ENCODE measurements around the gene BCL2A1. TPM values are rescaled to one million over a fixed set of nuclear protein-coding genes. Genes with fewer than 3 reads are reported as not detected.
A peak's percentile ranks its signal among the peaks of the same experiment; 100 is the strongest.
"Not testable (repeated sequence)": the region's sequence is repeated elsewhere in the genome, so short reads cannot be mapped to it uniquely, and the experiment has no call there.

The BCL2A1 gene
- polyA plus RNA-seq (2011; rRNA removed) = not detected in 2 replicates
- polyA minus RNA-seq (2011; rRNA and poly(A)+ RNA removed) = not detected in 2 replicates

- Histone ChIP-seq H3K36me3 (ENCODE audit: control insufficient read depth, insufficient read depth, low read length) (no peaks in the 10 kb centered on the region), H3K4me3 (ENCODE audit: low read depth, low read length) (no peak within 1 kb of the TSS), H3K27me3 (ENCODE audit: control insufficient read depth, insufficient read depth, low read length) (no peaks in the 10 kb centered on the region)
- ChIA-PET POLR2A (interaction anchor here (0.6 kb wide), 1 partner anchor 43 kb away, joined by 3 read pairs; no protein-coding TSS in a partner anchor), CTCF (no interaction called here)
- DNase-seq (ENCODE audit: low read depth) = peak; percentile 43
- no peak for TF ChIP-seq CTCF (IDR thresholded peaks at IDR 0.05; ENCODE audit: insufficient read depth, low read depth, low read length)
Measured at GRCh38 chr15:79970624-79971434, at the start of gene BCL2A1. Gene BCL2A1 (minus strand): TSS chr15:79971196. CDS start chr15:79971119, 77 bp downstream.

GRCh38 chr15:80020731-80021130 lies 49.7 kb upstream of the BCL2A1 start:
- no peak for DNase-seq (ENCODE audit: low read depth)
- Histone ChIP-seq H3K27me3 (ENCODE audit: control insufficient read depth, insufficient read depth, low read length) (no peaks in the 10 kb centered on the region), H3K4me3 (ENCODE audit: low read depth, low read length) (no peak overlapping the region), H3K36me3 (ENCODE audit: control insufficient read depth, insufficient read depth, low read length) (no peaks in the 10 kb centered on the region)
- ChIA-PET POLR2A (no interaction called here), CTCF (no interaction called here)
- no peak for TF ChIP-seq CTCF (IDR thresholded peaks at IDR 0.05; ENCODE audit: insufficient read depth, low read depth, low read length)

- H3K36me3 ChIP-seq (ENCODE audit: control insufficient read depth, insufficient read depth, low read length); DNase-seq (ENCODE audit: low read depth); H3K27me3 ChIP-seq (ENCODE audit: control insufficient read depth, insufficient read depth, low read length); CTCF ChIA-PET; H3K4me3 ChIP-seq (ENCODE audit: low read depth, low read length); POLR2A ChIA-PET: not testable (repeated sequence)
Measured at GRCh38 chr15:80020149-80020548, 49.2 kb upstream of the BCL2A1 start.

- H3K27me3 ChIP-seq (ENCODE audit: control insufficient read depth, insufficient read depth, low read length) = no peaks in the 10 kb centered on the region
- H3K36me3 ChIP-seq (ENCODE audit: control insufficient read depth, insufficient read depth, low read length) = no peaks in the 10 kb centered on the region
- no peak overlapping the region for H3K4me3 ChIP-seq (ENCODE audit: low read depth, low read length)
- TF ChIP-seq CTCF (IDR thresholded peaks at IDR 0.05; ENCODE audit: insufficient read depth, low read depth, low read length) = no peak
- CTCF ChIA-PET = interaction anchor here (0.6 kb wide), 1 partner anchor 105 kb away, joined by 3 read pairs; no protein-coding TSS in a partner anchor
- no peak for DNase-seq (ENCODE audit: low read depth)
- POLR2A ChIA-PET = no interaction called here
Measured at GRCh38 chr15:80019168-80019745, 48.3 kb upstream of the BCL2A1 start.

- POLR2A ChIA-PET; H3K27me3 ChIP-seq (ENCODE audit: control insufficient read depth, insufficient read depth, low read length); H3K4me3 ChIP-seq (ENCODE audit: low read depth, low read length); CTCF ChIA-PET; H3K36me3 ChIP-seq (ENCODE audit: control insufficient read depth, insufficient read depth, low read length); DNase-seq (ENCODE audit: low read depth): not testable (repeated sequence)
Measured at GRCh38 chr15:80017139-80017538, 46.1 kb upstream of the BCL2A1 start.

GRCh38 chr15:80016506-80016905 lies 45.5 kb upstream of the BCL2A1 start:
- H3K4me3 ChIP-seq (ENCODE audit: low read depth, low read length); H3K27me3 ChIP-seq (ENCODE audit: control insufficient read depth, insufficient read depth, low read length); H3K36me3 ChIP-seq (ENCODE audit: control insufficient read depth, insufficient read depth, low read length); CTCF ChIA-PET; POLR2A ChIA-PET; DNase-seq (ENCODE audit: low read depth): not testable (repeated sequence)

All from BJ (cell line).